ENCODE data around the gene C19orf18.

The C19orf18 gene

DNA sequence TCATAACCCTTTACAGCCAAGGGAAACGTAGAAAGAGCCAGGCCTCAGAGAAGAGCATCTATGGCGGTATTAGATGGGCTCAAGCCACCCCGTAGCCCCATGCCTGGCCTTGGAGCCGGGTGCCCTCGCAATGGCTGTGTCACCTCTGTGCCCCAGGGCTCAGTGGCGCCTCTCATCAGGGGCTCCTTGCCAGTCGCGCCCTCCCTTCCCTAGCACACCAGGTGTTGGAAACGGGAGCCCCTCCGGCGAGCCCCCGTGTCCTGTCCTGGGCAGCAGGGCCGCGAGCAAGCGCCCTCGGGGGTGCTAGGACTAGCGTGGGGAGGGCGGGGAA lies 27.3 kb downstream of the C19orf18 start:
- Histone ChIP-seq H2AFZ (ENCODE audit: low read depth, low read length) (peak overlapping the region; percentile 39; the same call in 1 of the 2 replicates), H3K4me2 (ENCODE audit: low read length) (peak overlapping the region; percentile 69), H3K4me3 (ENCODE audit: low read length) (peak overlapping the region; percentile 90)

DNA sequence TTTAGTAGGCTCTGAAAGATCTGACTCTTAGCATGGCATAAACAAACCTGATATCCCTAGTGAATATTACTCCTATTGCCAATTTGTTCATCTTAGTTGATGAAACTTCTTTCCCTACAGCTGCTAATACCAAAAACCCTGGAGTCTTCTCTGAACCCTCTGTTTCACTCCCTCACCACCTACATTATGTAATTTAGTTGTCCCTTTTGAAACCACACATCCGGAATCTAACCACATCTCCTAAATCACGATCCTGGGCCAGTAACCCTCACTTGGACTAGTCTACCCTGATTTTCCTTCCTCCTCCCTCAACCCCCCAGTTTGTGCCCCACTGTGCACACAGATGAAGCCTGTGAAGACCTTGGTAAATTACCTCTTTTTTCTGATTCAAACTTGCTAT lies 28.0 kb downstream of the C19orf18 start:
- no peak overlapping the region for H3K9ac ChIP-seq (ENCODE audit: low read length)
- peaks cover 37% of the 10 kb centered on the region for H3K79me2 ChIP-seq (ENCODE audit: low read length)

More for the DNA sequence above, 27.3 kb downstream of the C19orf18 start:
- Histone ChIP-seq H3K27ac (ENCODE audit: low read length) (no peak overlapping the region), H3K9me3 (ENCODE audit: insufficient read depth, low read length) (peaks cover 49% of the 10 kb centered on the region), H4K20me1 (ENCODE audit: insufficient read depth, low read length) (no peaks in the 10 kb centered on the region), H3K27me3 (ENCODE audit: low read depth, low read length) (no peaks in the 10 kb centered on the region), H3K79me2 (ENCODE audit: low read length) (peaks cover 37% of the 10 kb centered on the region), H3K9ac (ENCODE audit: low read length) (peak overlapping the region; percentile 71), H3K4me1 (ENCODE audit: low read length) (peaks cover 9% of the 10 kb centered on the region), H3K36me3 (replicated peaks; ENCODE audit: low read depth, low read length) (peaks cover 42% of the 10 kb centered on the region)
- TF ChIP-seq EZH2phosphoT487 (IDR thresholded peaks at IDR 0.05; ENCODE audit: low read depth), result no peak
- TF ChIP-seq, protein P1, sequence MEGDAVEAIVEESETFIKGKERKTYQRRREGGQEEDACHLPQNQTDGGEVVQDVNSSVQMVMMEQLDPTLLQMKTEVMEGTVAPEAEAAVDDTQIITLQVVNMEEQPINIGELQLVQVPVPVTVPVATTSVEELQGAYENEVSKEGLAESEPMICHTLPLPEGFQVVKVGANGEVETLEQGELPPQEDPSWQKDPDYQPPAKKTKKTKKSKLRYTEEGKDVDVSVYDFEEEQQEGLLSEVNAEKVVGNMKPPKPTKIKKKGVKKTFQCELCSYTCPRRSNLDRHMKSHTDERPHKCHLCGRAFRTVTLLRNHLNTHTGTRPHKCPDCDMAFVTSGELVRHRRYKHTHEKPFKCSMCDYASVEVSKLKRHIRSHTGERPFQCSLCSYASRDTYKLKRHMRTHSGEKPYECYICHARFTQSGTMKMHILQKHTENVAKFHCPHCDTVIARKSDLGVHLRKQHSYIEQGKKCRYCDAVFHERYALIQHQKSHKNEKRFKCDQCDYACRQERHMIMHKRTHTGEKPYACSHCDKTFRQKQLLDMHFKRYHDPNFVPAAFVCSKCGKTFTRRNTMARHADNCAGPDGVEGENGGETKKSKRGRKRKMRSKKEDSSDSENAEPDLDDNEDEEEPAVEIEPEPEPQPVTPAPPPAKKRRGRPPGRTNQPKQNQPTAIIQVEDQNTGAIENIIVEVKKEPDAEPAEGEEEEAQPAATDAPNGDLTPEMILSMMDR (IDR thresholded peaks at IDR 0.05; ENCODE audit: low read depth, low read length), result no peak

DNA sequence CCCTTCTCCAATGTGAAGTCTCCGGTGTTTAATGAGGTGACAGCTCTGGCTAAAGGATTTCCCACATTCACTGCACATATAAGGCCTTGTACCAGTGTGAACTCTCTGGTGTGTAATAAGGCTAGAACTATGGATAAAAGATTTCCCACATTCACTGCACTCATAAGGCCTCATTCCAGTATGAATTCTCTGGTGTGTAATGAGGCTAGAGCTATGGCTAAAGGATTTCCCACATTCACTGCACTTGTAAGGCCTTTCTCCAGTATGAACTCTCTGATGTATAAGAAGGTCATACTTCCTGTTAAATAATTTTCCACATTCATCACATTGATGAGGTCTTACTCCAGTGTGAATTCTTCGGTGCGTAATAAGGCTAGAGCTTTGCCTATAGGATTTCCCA lies 32.7 kb downstream of the C19orf18 start:
- H3K27me3 ChIP-seq (ENCODE audit: low read depth, low read length), result no peaks in the 10 kb centered on the region
- peaks cover 52% of the 10 kb centered on the region for H3K9me3 ChIP-seq (ENCODE audit: insufficient read depth, low read length)
- H3K4me3 ChIP-seq (ENCODE audit: low read length), result no peak overlapping the region

More for the DNA sequence above, 28.0 kb downstream of the C19orf18 start:
- Histone ChIP-seq H2AFZ (ENCODE audit: low read depth, low read length) (no peak overlapping the region), H3K27me3 (ENCODE audit: low read depth, low read length) (no peaks in the 10 kb centered on the region), H3K36me3 (replicated peaks; ENCODE audit: low read depth, low read length) (peaks cover 49% of the 10 kb centered on the region), H3K4me3 (ENCODE audit: low read length) (peak overlapping the region; percentile 90), H4K20me1 (ENCODE audit: insufficient read depth, low read length) (no peaks in the 10 kb centered on the region), H3K27ac (ENCODE audit: low read length) (no peak overlapping the region), H3K4me2 (ENCODE audit: low read length) (peak overlapping the region; percentile 69), H3K4me1 (ENCODE audit: low read length) (peaks cover 9% of the 10 kb centered on the region), H3K9me3 (ENCODE audit: insufficient read depth, low read length) (peaks cover 56% of the 10 kb centered on the region)
- no peak for TF ChIP-seq EZH2phosphoT487 (IDR thresholded peaks at IDR 0.05; ENCODE audit: low read depth)
- TF ChIP-seq, protein P1 (IDR thresholded peaks at IDR 0.05; ENCODE audit: low read depth, low read length), result no peak

DNA sequence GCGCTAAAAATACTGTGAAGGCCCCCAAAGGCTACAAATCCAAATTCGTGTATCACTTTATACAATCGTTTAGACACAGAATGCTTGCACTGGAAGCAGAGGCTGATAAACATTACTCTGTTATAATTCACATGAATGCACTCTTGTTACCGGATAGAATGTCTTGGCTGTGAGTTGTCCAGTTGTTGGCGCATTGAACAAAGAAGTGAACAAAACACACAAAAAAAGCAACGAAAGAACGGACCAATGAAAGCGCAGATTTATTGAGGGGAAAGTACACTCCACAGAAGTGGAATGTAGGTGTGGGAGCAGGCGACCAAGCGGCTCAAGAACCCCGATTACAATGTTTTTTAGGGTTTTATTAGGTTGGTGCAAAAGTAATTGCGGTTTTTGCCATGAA lies 38.6 kb downstream of the C19orf18 start:
- H4K20me1 ChIP-seq (ENCODE audit: insufficient read depth, low read length), result no peaks in the 10 kb centered on the region
- H3K27me3 ChIP-seq (ENCODE audit: low read depth, low read length), result no peaks in the 10 kb centered on the region
- TF ChIP-seq EZH2phosphoT487 (IDR thresholded peaks at IDR 0.05; ENCODE audit: low read depth), result no peak
- H3K4me3 ChIP-seq (ENCODE audit: low read length), result no peak overlapping the region
- no peak overlapping the region for H2AFZ ChIP-seq (ENCODE audit: low read depth, low read length)
- no peak overlapping the region for H3K4me2 ChIP-seq (ENCODE audit: low read length)
- H3K9me3 ChIP-seq (ENCODE audit: insufficient read depth, low read length), result peaks cover 33% of the 10 kb centered on the region
- no peaks in the 10 kb centered on the region for H3K79me2 ChIP-seq (ENCODE audit: low read length)
- no peak overlapping the region for H3K27ac ChIP-seq (ENCODE audit: low read length)
- H3K36me3 ChIP-seq (replicated peaks; ENCODE audit: low read depth, low read length), result peaks cover 44% of the 10 kb centered on the region
- H3K4me1 ChIP-seq (ENCODE audit: low read length), result no peaks in the 10 kb centered on the region
- no peak overlapping the region for H3K9ac ChIP-seq (ENCODE audit: low read length)

More for the DNA sequence above, 32.7 kb downstream of the C19orf18 start:
- peaks cover 73% of the 10 kb centered on the region for H3K36me3 ChIP-seq (replicated peaks; ENCODE audit: low read depth, low read length)
- H2AFZ ChIP-seq (ENCODE audit: low read depth, low read length), result no peak overlapping the region
- no peak overlapping the region for H3K9ac ChIP-seq (ENCODE audit: low read length)
- H3K4me2 ChIP-seq (ENCODE audit: low read length), result no peak overlapping the region
- H4K20me1 ChIP-seq (ENCODE audit: insufficient read depth, low read length), result no peaks in the 10 kb centered on the region
- peaks cover 6% of the 10 kb centered on the region for H3K4me1 ChIP-seq (ENCODE audit: low read length)
- H3K79me2 ChIP-seq (ENCODE audit: low read length), result peaks cover 28% of the 10 kb centered on the region
- no peak for TF ChIP-seq EZH2phosphoT487 (IDR thresholded peaks at IDR 0.05; ENCODE audit: low read depth)
- TF ChIP-seq, protein P1 (IDR thresholded peaks at IDR 0.05; ENCODE audit: low read depth, low read length), result no peak
- H3K27ac ChIP-seq (ENCODE audit: low read length), result no peak overlapping the region
